Panc1 (cell line): ENCODE data around the gene GOLGA1. TPM values are rescaled to one million over a fixed set of nuclear protein-coding genes. Genes with fewer than 3 reads are reported as not detected.
A peak's percentile ranks its signal among the peaks of the same experiment; 100 is the strongest.

Experiments
- ATAC-seq: fragments of 200-7000 bp; cut with Tn5 transposase; 2 replicates; pipeline ENCODE4 v1.9.1; 2020; ENCODE audit warnings: mild to moderate bottlenecking, moderate library complexity
- BruUV-seq: library from RNA; stranded (reverse); fragments of 400-500 nt; replicated peaks from 2 replicates; lab custom pipeline; 2021; lab: Mats Ljungman, UMichigan
- CTCF ChIA-PET: fragments of 300-600 bp; sonication (Branson Sonifier 250); formaldehyde crosslinking; loops from one replicate; lab custom pipeline; 2022; ENCODE audit warnings: antibody characterized with exemption; lab: Charles Lee
- POLR2A ChIA-PET: fragments of 300-600 bp; sonication (Branson Sonifier 250); formaldehyde crosslinking; loops from one replicate; lab custom pipeline; 2022; ENCODE audit warnings: antibody characterized with exemption; lab: Charles Lee
- DNase-seq: peaks from one replicate; pipeline ENCODE4 v3.0.0-alpha.2; 2010; ENCODE audit warnings: low read depth, low spot score
- H3K27ac ChIP-seq: 2 replicates; pipeline ENCODE4 v1.5.1; 2011; ENCODE audit warnings: mild to moderate bottlenecking, low read length, inconsistent platforms
- H3K27me3 ChIP-seq: fragments of 200-500 bp; sonication (Bioruptor generic); 2 replicates; pipeline ENCODE4 v1.6.0; 2014; ENCODE audit warnings: low read length, inconsistent platforms; ENCODE audit not compliant: control insufficient read depth, insufficient read depth
- H3K36me3 ChIP-seq: fragments of 200-500 bp; sonication (Bioruptor generic); 2 replicates; pipeline ENCODE4 v1.5.1; 2014; ENCODE audit warnings: inconsistent platforms, mild to moderate bottlenecking, low read length, moderate library complexity; ENCODE audit not compliant: control insufficient read depth, insufficient read depth
- H3K4me1 ChIP-seq: 2 replicates; pipeline ENCODE4 v1.5.1; 2011; ENCODE audit warnings: inconsistent platforms, mild to moderate bottlenecking, low read length, moderate library complexity; ENCODE audit not compliant: control insufficient read depth, insufficient read depth
- H3K4me3 ChIP-seq, 2 experiments: 2 replicates each; pipeline ENCODE4 v1.5.1; 2011 to 2012; ENCODE audit warnings: low read depth in 2 of 2, low read length in 2 of 2, mild to moderate bottlenecking in 2 of 2, inconsistent platforms in 1 of 2, moderate library complexity in 1 of 2
- H3K9me3 ChIP-seq: fragments of 200-500 bp; sonication (Bioruptor generic); 2 replicates; pipeline ENCODE4 v1.5.1; 2014; ENCODE audit warnings: low read depth, mild to moderate bottlenecking, inconsistent platforms, low read length, moderate library complexity; ENCODE audit not compliant: control insufficient read depth, insufficient read depth
- CTCF ChIP-seq: fragments of 450-650 bp; IDR thresholded peaks from 2 replicates; pipeline ENCODE4 v1.5.1; 2017; ENCODE audit warnings: mild to moderate bottlenecking
- POLR2AphosphoS5 ChIP-seq: IDR thresholded peaks from 2 replicates; pipeline ENCODE4 v1.6.1; 2012; ENCODE audit warnings: mild to moderate bottlenecking, low read depth, low read length, moderate library complexity
- REST ChIP-seq, 2 experiments: IDR thresholded peaks; 2 replicates each; pipeline ENCODE4 v1.6.1; 2011 to 2012; ENCODE audit warnings: low read depth in 2 of 2, control low read depth in 1 of 2, low read length in 1 of 2, mild to moderate bottlenecking in 1 of 2, moderate library complexity in 1 of 2; ENCODE audit not compliant: insufficient read depth in 1 of 2
- SIN3A ChIP-seq: IDR thresholded peaks from 2 replicates; pipeline ENCODE4 v1.6.1; 2012; ENCODE audit warnings: low read depth, mild to moderate bottlenecking, low read length, moderate library complexity, borderline replicate concordance; ENCODE audit not compliant: insufficient read depth
- TCF7L2 ChIP-seq: IDR thresholded peaks from 2 replicates; pipeline ENCODE4 v1.6.1; 2011; ENCODE audit warnings: mild to moderate bottlenecking, low read depth, low read length, inconsistent platforms
- in situ Hi-C: cut with HindIII; loops from 2 replicates; pipeline ENCODE4 v1.10.0; 2016; ENCODE audit warnings: low sequenced_read_pairs, low pct_unique_long_range_greater_than_20kb
- intact Hi-C: fragments of 100-400 bp; cut with micrococcal nuclease; formaldehyde crosslinking; loops from one replicate; pipeline ENCODE4 v1.10.0; 2022; ENCODE audit not compliant: unreplicated experiment
- total RNA-seq: library from RNA; stranded (reverse); gene quantifications from one replicate; pipeline ENCODE4 v1.2.1, GENCODE V29; 2021; ENCODE audit not compliant: unreplicated experiment

GOLGA1 gene
- total RNA-seq, 1 experiment from 2014 or later = 15.5 TPM

GRCh38 chr9:124946167-124946566 lies 5.3 kb upstream of the GOLGA1 start:
- in situ Hi-C loops (no loop called here), intact Hi-C loops (loop anchor here (10.0 kb wide), 1 partner anchor 199 kb away; the partner anchor contains the start of gene SCAI)
- BruUV-seq = no TSS peak
- TF ChIP-seq CTCF (no peak), POLR2AphosphoS5 (no peak), SIN3A (no peak), TCF7L2 (no peak), REST (IDR thresholded peaks at IDR 0.05; ENCODE audit: insufficient read depth in 1 of 2, low read depth in 2 of 2, low read length in 1 of 2) (no peak)
- ATAC-seq (no peak), DNase-seq (no peak)
- H3K36me3 ChIP-seq = peaks cover 3% of the 10 kb centered on the region; the same call in 1 of the 2 replicates
- no peaks in the 10 kb centered on the region for H3K4me1 ChIP-seq
- H3K27ac ChIP-seq = no peak overlapping the region
- no peaks in the 10 kb centered on the region for H3K27me3 ChIP-seq
- no peaks in the 10 kb centered on the region for H3K9me3 ChIP-seq
- ChIA-PET CTCF (no interaction called here), POLR2A (no interaction called here)
- no peak overlapping the region for H3K4me3 ChIP-seq

GRCh38 chr9:124941679-124942561 lies 1.0 kb upstream of the GOLGA1 start:
- ChIA-PET POLR2A (no interaction called here), CTCF (no interaction called here)
- in situ Hi-C loops (no loop called here), intact Hi-C loops (loop anchor here (10.0 kb wide), 1 partner anchor 203 kb away; the partner anchor contains the start of gene SCAI)
- Histone ChIP-seq H3K9me3 (no peaks in the 10 kb centered on the region), H3K4me3 (peak overlapping the region; percentile 81 to 90), H3K36me3 (peaks cover 6% of the 10 kb centered on the region; the same call in 1 of the 2 replicates), H3K27ac (peak overlapping the region; percentile 90), H3K4me1 (peaks cover 6% of the 10 kb centered on the region), H3K27me3 (no peaks in the 10 kb centered on the region)
- DNase-seq = no peak
- peak; percentile 24 for ATAC-seq
- BruUV-seq = no TSS peak
- TF ChIP-seq TCF7L2 (no peak), SIN3A (no peak), POLR2AphosphoS5 (no peak), REST (IDR thresholded peaks at IDR 0.05; ENCODE audit: insufficient read depth in 1 of 2, low read depth in 2 of 2, low read length in 1 of 2) (no peak), CTCF (no peak)
